ENCODE data around the gene LAPTM5. TPM values are rescaled to one million over a fixed set of nuclear protein-coding genes. Genes with fewer than 3 reads are reported as not detected.
"Not testable (repeated sequence)": the region's sequence is repeated elsewhere in the genome, so short reads cannot be mapped to it uniquely, and the experiment has no call there.

The LAPTM5 gene
- total RNA-seq, 1 experiment from 2014 or later = not detected

GRCh38 chr1:30688920-30689794, 68.4 kb downstream of the LAPTM5 start:
- no peak overlapping the region for H3K27ac ChIP-seq
- H3K4me1 ChIP-seq (replicated peaks) = no peaks in the 10 kb centered on the region
- H3K27me3 ChIP-seq (replicated peaks) = no peaks in the 10 kb centered on the region
- H3K4me3 ChIP-seq = no peak overlapping the region
- no peaks in the 10 kb centered on the region for H3K36me3 ChIP-seq
- no peak for DNase-seq (ENCODE audit: low read depth in 1 of 2, low spot score in 2 of 2)
- H3K9me3 ChIP-seq (replicated peaks) = no peaks in the 10 kb centered on the region

GRCh38 chr1:30688516-30688915, 69.1 kb downstream of the LAPTM5 start:
- not testable (repeated sequence) for H3K27me3 ChIP-seq (replicated peaks); H3K27ac ChIP-seq

GRCh38 chr1:30687886-30688285, 69.7 kb downstream of the LAPTM5 start:
- no peak for DNase-seq (ENCODE audit: low read depth in 1 of 2, low spot score in 2 of 2)
- no peak overlapping the region for H3K27ac ChIP-seq
- H3K4me3 ChIP-seq = no peak overlapping the region
- H3K4me1 ChIP-seq (replicated peaks) = no peaks in the 10 kb centered on the region; the same call in 1 of the 2 replicates
- no peaks in the 10 kb centered on the region for H3K27me3 ChIP-seq (replicated peaks)
- H3K9me3 ChIP-seq (replicated peaks) = no peaks in the 10 kb centered on the region
- H3K36me3 ChIP-seq = no peaks in the 10 kb centered on the region

More at GRCh38 chr1:30688516-30688915, 69.1 kb downstream of the LAPTM5 start:
- H3K4me1 ChIP-seq (replicated peaks); DNase-seq (ENCODE audit: low read depth in 1 of 2, low spot score in 2 of 2); H3K4me3 ChIP-seq; H3K9me3 ChIP-seq (replicated peaks); H3K36me3 ChIP-seq: not testable (repeated sequence)

GRCh38 chr1:30686236-30686935, 71.2 kb downstream of the LAPTM5 start:
- Histone ChIP-seq H3K36me3 (no peaks in the 10 kb centered on the region), H3K27ac (no peak overlapping the region), H3K4me1 (replicated peaks) (no peaks in the 10 kb centered on the region; the same call in 1 of the 2 replicates), H3K4me3 (no peak overlapping the region), H3K27me3 (replicated peaks) (no peaks in the 10 kb centered on the region), H3K9me3 (replicated peaks) (no peaks in the 10 kb centered on the region)
- DNase-seq (ENCODE audit: low read depth in 1 of 2, low spot score in 2 of 2) = no peak

- Histone ChIP-seq H3K27me3 (replicated peaks) (no peaks in the 10 kb centered on the region), H3K4me3 (no peak overlapping the region), H3K9me3 (replicated peaks) (no peaks in the 10 kb centered on the region), H3K27ac (no peak overlapping the region), H3K4me1 (replicated peaks) (no peaks in the 10 kb centered on the region; the same call in 1 of the 2 replicates), H3K36me3 (no peaks in the 10 kb centered on the region)
- DNase-seq (ENCODE audit: low read depth in 1 of 2, low spot score in 2 of 2) = no peak
Measured at GRCh38 chr1:30685796-30686165, 71.8 kb downstream of the LAPTM5 start.

GRCh38 chr1:30684881-30685795, 72.4 kb downstream of the LAPTM5 start:
- Histone ChIP-seq H3K4me3 (no peak overlapping the region), H3K27ac (no peak overlapping the region), H3K9me3 (replicated peaks) (no peaks in the 10 kb centered on the region), H3K27me3 (replicated peaks) (no peaks in the 10 kb centered on the region), H3K4me1 (replicated peaks) (no peaks in the 10 kb centered on the region; the same call in 1 of the 2 replicates), H3K36me3 (no peaks in the 10 kb centered on the region)
- DNase-seq (ENCODE audit: low read depth in 1 of 2, low spot score in 2 of 2) = no peak

GRCh38 chr1:30684259-30684658, 73.3 kb downstream of the LAPTM5 start:
- Histone ChIP-seq H3K4me1 (replicated peaks) (no peaks in the 10 kb centered on the region; the same call in 1 of the 2 replicates), H3K27ac (no peak overlapping the region), H3K36me3 (no peaks in the 10 kb centered on the region), H3K4me3 (no peak overlapping the region), H3K9me3 (replicated peaks) (no peaks in the 10 kb centered on the region), H3K27me3 (replicated peaks) (no peaks in the 10 kb centered on the region)
- DNase-seq (ENCODE audit: low read depth in 1 of 2, low spot score in 2 of 2) = no peak

DNA sequence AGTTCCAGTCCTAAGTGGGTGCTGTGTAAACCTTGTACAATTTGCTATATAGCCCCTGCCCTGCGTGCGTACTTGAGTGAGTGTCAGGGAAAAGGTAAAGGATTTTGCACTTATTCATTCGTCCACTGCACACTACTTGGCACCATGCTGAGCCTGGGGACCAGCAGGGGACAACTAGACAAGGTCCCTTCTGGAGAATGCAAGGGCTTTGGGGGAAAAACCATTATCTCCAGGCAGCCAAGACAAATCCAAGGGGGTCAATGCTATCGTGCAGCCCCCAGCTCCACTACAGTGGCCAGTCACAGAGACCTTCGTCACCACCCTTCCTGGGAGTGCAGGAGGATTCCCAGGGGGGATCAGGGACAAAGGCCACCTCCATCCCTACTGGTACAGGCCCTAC, 73.9 kb downstream of the LAPTM5 start:
- no peaks in the 10 kb centered on the region; the same call in 1 of the 2 replicates for H3K4me1 ChIP-seq (replicated peaks)
- DNase-seq (ENCODE audit: low read depth in 1 of 2, low spot score in 2 of 2) = no peak
- no peaks in the 10 kb centered on the region for H3K9me3 ChIP-seq (replicated peaks)
- H3K4me3 ChIP-seq = no peak overlapping the region
- no peaks in the 10 kb centered on the region for H3K27me3 ChIP-seq (replicated peaks)
- no peaks in the 10 kb centered on the region for H3K36me3 ChIP-seq
- H3K27ac ChIP-seq = no peak overlapping the region

Other genes with a start within 250 kb of the LAPTM5 start
- 0.26 TPM in 1 of 2 replicates, not detected in the other for gene MATN1, start 34.2 kb downstream of the LAPTM5 start, total RNA-seq (2014; rRNA removed; shearing (Covaris generic))
- gene SDC3, start 151.0 kb upstream of the LAPTM5 start, total RNA-seq (2014; rRNA removed; shearing (Covaris generic)) = 29.6 and 43.6 TPM in 2 replicates

All from SJSA1 (cell line).